Neuronal stem cell (in vitro differentiated cells): ENCODE data around the gene DNAJB5.

Experiments used
- DNase-seq: peaks from one replicate; pipeline ENCODE4 v3.0.0-alpha.2; 2013; ENCODE audit warnings: low spot score
- H2AFZ ChIP-seq: one replicate; pipeline ENCODE4 v1.6.1; 2013; ENCODE audit warnings: mild to moderate bottlenecking, low read length, inconsistent platforms
- H2AK5ac ChIP-seq: 2 replicates; pipeline ENCODE4 v1.6.1; 2013; ENCODE audit warnings: low read depth, mild to moderate bottlenecking, inconsistent platforms, low read length, moderate library complexity, mixed read lengths
- H2BK120ac ChIP-seq: 2 replicates; pipeline ENCODE4 v1.6.1; 2013; ENCODE audit warnings: low read depth, mild to moderate bottlenecking, inconsistent platforms, low read length, moderate library complexity, mixed read lengths
- H2BK12ac ChIP-seq: one replicate; pipeline ENCODE4 v1.6.1; 2013; ENCODE audit warnings: low read length, inconsistent platforms
- H2BK15ac ChIP-seq: 2 replicates; pipeline ENCODE4 v1.6.1; 2013; ENCODE audit warnings: mild to moderate bottlenecking, low read length, inconsistent platforms, mixed read lengths
- H2BK5ac ChIP-seq: one replicate; pipeline ENCODE4 v1.6.1; 2013; ENCODE audit warnings: inconsistent platforms, mild to moderate bottlenecking, low read length, moderate library complexity
- H3K14ac ChIP-seq: one replicate; pipeline ENCODE4 v1.6.1; 2013; ENCODE audit warnings: low read length, inconsistent platforms
- H3K18ac ChIP-seq: 2 replicates; pipeline ENCODE4 v1.6.1; 2013; ENCODE audit warnings: low read length, inconsistent platforms
- H3K23ac ChIP-seq: 2 replicates; pipeline ENCODE4 v1.6.1; 2013; ENCODE audit warnings: low read depth, mild to moderate bottlenecking, mixed read lengths, low read length, inconsistent platforms; ENCODE audit not compliant: poor library complexity
- H3K27ac ChIP-seq: replicated peaks from 3 replicates; pipeline ENCODE4 v1.5.1; 2013; ENCODE audit warnings: low read length, inconsistent platforms
- H3K27me3 ChIP-seq, 3 experiments: 2 replicates each; pipeline ENCODE4 v1.6.1; 2013; ENCODE audit warnings: low read length in 3 of 3, mild to moderate bottlenecking in 2 of 3, inconsistent platforms in 1 of 3, low read depth in 1 of 3, mixed read lengths in 1 of 3, moderate library complexity in 1 of 3; ENCODE audit not compliant: control insufficient read depth in 3 of 3, insufficient read depth in 3 of 3
- H3K36me3 ChIP-seq, 2 donors: replicated peaks in 1 of 2; 2 replicates each; pipeline ENCODE4 v1.6.1; 2013; ENCODE audit warnings: low read length in 2 of 2; ENCODE audit not compliant: control insufficient read depth in 2 of 2, insufficient read depth in 2 of 2
- H3K4ac ChIP-seq: 2 replicates; pipeline ENCODE4 v1.6.1; 2013; ENCODE audit warnings: inconsistent platforms, mild to moderate bottlenecking, low read length, moderate library complexity
- H3K4me1 ChIP-seq, 2 donors: 1 replicate in 1 of 2; 2 replicates in 1 of 2; pipeline ENCODE4 v1.6.1; 2013; ENCODE audit warnings: low read length in 2 of 2, low read depth in 1 of 2; ENCODE audit not compliant: control insufficient read depth in 2 of 2, insufficient read depth in 1 of 2
- H3K4me2 ChIP-seq: one replicate; pipeline ENCODE4 v1.6.1; 2013; ENCODE audit warnings: mild to moderate bottlenecking, low read length, inconsistent platforms; ENCODE audit not compliant: insufficient read depth, poor library complexity, severe bottlenecking
- H3K4me3 ChIP-seq, 2 donors: 2 replicates each; pipeline ENCODE4 v1.5.1; 2013; ENCODE audit warnings: low read length in 2 of 2, mild to moderate bottlenecking in 2 of 2, inconsistent platforms in 1 of 2, moderate library complexity in 1 of 2
- H3K79me1 ChIP-seq: one replicate; pipeline ENCODE4 v1.6.1; 2013; ENCODE audit warnings: low read depth, mild to moderate bottlenecking, inconsistent platforms, low read length, moderate library complexity
- H3K9ac ChIP-seq: one replicate; pipeline ENCODE4 v1.6.1; 2013; ENCODE audit warnings: mild to moderate bottlenecking, low read depth, low read length, inconsistent platforms; ENCODE audit not compliant: poor library complexity
- H3K9me3 ChIP-seq, 2 donors: replicated peaks in 1 of 2; 2 replicates each; pipeline versions ENCODE3 to v1.6.1; 2013; ENCODE audit warnings: low read length in 2 of 2, mild to moderate bottlenecking in 2 of 2, inconsistent platforms in 1 of 2, low read depth in 1 of 2, mixed read lengths in 1 of 2, moderate library complexity in 1 of 2; ENCODE audit not compliant: control insufficient read depth in 2 of 2, insufficient read depth in 1 of 2
- H4K8ac ChIP-seq: one replicate; pipeline ENCODE4 v1.6.1; 2013; ENCODE audit warnings: low read depth, mild to moderate bottlenecking, inconsistent platforms, low read length, moderate library complexity
- H4K91ac ChIP-seq: one replicate; pipeline ENCODE4 v1.6.1; 2013; ENCODE audit warnings: low read length, low read depth, mild to moderate bottlenecking, inconsistent platforms; ENCODE audit not compliant: poor library complexity
- WGBS, 2 donors: extraction: QIAGEN DNeasy Blood & Tissue Kit; methylation state at CpG; one replicate each; pipeline ENCODE4 v1.1.7; 2013; ENCODE audit warnings: missing lambda C conversion rate in 2 of 2, mixed read lengths in 1 of 2; ENCODE audit not compliant: insufficient read length in 2 of 2, insufficient replicate concordance in 1 of 2; ENCODE audit errors: extremely low coverage in 2 of 2; 5-methylcytosine and 5-hydroxymethylcytosine counted together

Gene DNAJB5

GRCh38 chr9:35029241-35029640 lies 39.7 kb downstream of the DNAJB5 start:
- H3K9me3 ChIP-seq = peaks cover 2 to 11% of the 10 kb centered on the region in 2 donors
- no peak overlapping the region for H4K91ac ChIP-seq
- H2AK5ac ChIP-seq = no peak overlapping the region
- H3K4me1 ChIP-seq = peaks cover 0 to 2% of the 10 kb centered on the region in 2 donors
- no CpG with 5 or more reads among the region's 4 CpGs for WGBS, 2 donors
- H2BK5ac ChIP-seq = no peak overlapping the region
- H3K4me3 ChIP-seq = no peak overlapping the region
- H3K27me3 ChIP-seq = no peaks in the 10 kb centered on the region
- no peak overlapping the region for H3K27ac ChIP-seq
- DNase-seq = no peak
- H2BK120ac ChIP-seq = no peak overlapping the region
- H3K4ac ChIP-seq = no peak overlapping the region
- no peak overlapping the region for H2AFZ ChIP-seq
- H3K14ac ChIP-seq = no peak overlapping the region
- no peak overlapping the region for H2BK15ac ChIP-seq
- H3K23ac ChIP-seq = no peak overlapping the region
- H4K8ac ChIP-seq = no peak overlapping the region
- H2BK12ac ChIP-seq = no peak overlapping the region
- H3K9ac ChIP-seq = no peak overlapping the region
- no peaks in the 10 kb centered on the region for H3K79me1 ChIP-seq
- no peak overlapping the region for H3K18ac ChIP-seq
- no peak overlapping the region for H3K4me2 ChIP-seq
- peaks cover 0 to 5% of the 10 kb centered on the region in 2 donors for H3K36me3 ChIP-seq

GRCh38 chr9:35029852-35030251 lies 40.3 kb downstream of the DNAJB5 start:
- Histone ChIP-seq H3K9ac (no peak overlapping the region), H3K79me1 (no peaks in the 10 kb centered on the region), H3K27ac (no peak overlapping the region), H4K8ac (no peak overlapping the region), H3K4me2 (no peak overlapping the region), H3K14ac (no peak overlapping the region), H2BK5ac (no peak overlapping the region), H3K9me3 (peaks cover 2 to 11% of the 10 kb centered on the region in 2 donors), H3K18ac (no peak overlapping the region), H2BK15ac (no peak overlapping the region), H3K23ac (no peak overlapping the region), H3K4me3 (no peak overlapping the region), H3K4me1 (peaks cover 0 to 2% of the 10 kb centered on the region in 2 donors), H3K36me3 (peaks cover 0 to 5% of the 10 kb centered on the region in 2 donors), H2BK12ac (no peak overlapping the region), H3K4ac (no peak overlapping the region), H2AK5ac (no peak overlapping the region), H2BK120ac (no peak overlapping the region), H3K27me3 (no peaks in the 10 kb centered on the region), H4K91ac (no peak overlapping the region), H2AFZ (no peak overlapping the region)
- no peak for DNase-seq
- WGBS, 2 donors = no CpG with 5 or more reads among the region's 2 CpGs

- H2BK120ac ChIP-seq = no peak overlapping the region
- H3K4me1 ChIP-seq = no peaks in the 10 kb centered on the region
- no CpG with 5 or more reads among the region's 2 CpGs for WGBS, 2 donors
- no peaks in the 10 kb centered on the region for H3K79me1 ChIP-seq
- no peak overlapping the region for H4K91ac ChIP-seq
- H2BK5ac ChIP-seq = no peak overlapping the region
- H3K4ac ChIP-seq = no peak overlapping the region
- no peak overlapping the region for H3K9ac ChIP-seq
- H3K18ac ChIP-seq = no peak overlapping the region
- no peak overlapping the region for H3K4me2 ChIP-seq
- H2BK15ac ChIP-seq = no peak overlapping the region
- H2BK12ac ChIP-seq = no peak overlapping the region
- H4K8ac ChIP-seq = no peak overlapping the region
- no peak for DNase-seq
- H2AFZ ChIP-seq = no peak overlapping the region
- H3K27ac ChIP-seq = no peak overlapping the region
- H3K23ac ChIP-seq = no peak overlapping the region
- H3K14ac ChIP-seq = no peak overlapping the region
- peaks cover 3 to 10% of the 10 kb centered on the region in 2 donors for H3K36me3 ChIP-seq
- no peak overlapping the region for H3K4me3 ChIP-seq
- H2AK5ac ChIP-seq = no peak overlapping the region
- peaks cover 0 to 2% (median 0%) of the 10 kb centered on the region in 3 experiments for H3K27me3 ChIP-seq
- peaks cover 2 to 14% of the 10 kb centered on the region in 2 donors for H3K9me3 ChIP-seq
Observed at GRCh38 chr9:35033101-35033500, 43.6 kb downstream of the DNAJB5 start.

- no CpG with 5 or more reads among the region's 48 CpGs for WGBS, 2 donors
- no peak overlapping the region for H3K4me3 ChIP-seq
Observed at GRCh38 chr9:35035851-35036701, 46.5 kb downstream of the DNAJB5 start.

More at GRCh38 chr9:35035851-35036701, 46.5 kb downstream of the DNAJB5 start:
- H4K8ac ChIP-seq = no peak overlapping the region
- H3K9ac ChIP-seq = no peak overlapping the region
- H2BK5ac ChIP-seq = no peak overlapping the region
- no peak overlapping the region for H2BK12ac ChIP-seq
- peak overlapping the region; percentile 87 for H3K4ac ChIP-seq
- H3K36me3 ChIP-seq = peaks cover 3 to 12% of the 10 kb centered on the region in 2 donors
- H4K91ac ChIP-seq = no peak overlapping the region
- no peak overlapping the region for H2BK15ac ChIP-seq
- no peak overlapping the region for H3K18ac ChIP-seq
- H3K27ac ChIP-seq = no peak overlapping the region
- H3K23ac ChIP-seq = no peak overlapping the region
- H3K9me3 ChIP-seq = peaks cover 0 to 7% of the 10 kb centered on the region in 2 donors
- H2BK120ac ChIP-seq = peak overlapping the region; percentile 47
- H2AK5ac ChIP-seq = no peak overlapping the region
- peak overlapping the region; percentile 11 for H3K4me2 ChIP-seq
- H3K27me3 ChIP-seq = peaks cover 0 to 2% (median 0%) of the 10 kb centered on the region in 3 experiments
- no peak for DNase-seq
- no peak overlapping the region for H3K14ac ChIP-seq
- H2AFZ ChIP-seq = no peak overlapping the region
- no peaks in the 10 kb centered on the region for H3K79me1 ChIP-seq
- H3K4me1 ChIP-seq = no peaks in the 10 kb centered on the region
